Hepatocyte (in vitro differentiated cells): ENCODE results near the gene PTPRN2. TPM values are rescaled to one million over a fixed set of nuclear protein-coding genes. Genes with fewer than 3 reads are reported as not detected.

Experiments used
- DNase-seq: peaks from one replicate; pipeline ENCODE4 v3.0.0-alpha.2; 2016; ENCODE audit warnings: low spot score
- H2AFZ ChIP-seq: fragments of 200-600 bp; sonication (generic); 2 replicates; pipeline ENCODE4 v1.6.0; 2016; ENCODE audit warnings: antibody characterized with exemption, mild to moderate bottlenecking
- H3K27ac ChIP-seq: fragments of 200-600 bp; sonication (generic); 2 replicates; pipeline ENCODE4 v1.5.1; 2016; ENCODE audit warnings: mild to moderate bottlenecking
- H3K27me3 ChIP-seq: fragments of 200-600 bp; sonication (generic); 2 replicates; pipeline ENCODE4 v1.6.1; 2016
- H3K36me3 ChIP-seq: fragments of 200-600 bp; sonication (generic); replicated peaks from 2 replicates; pipeline ENCODE4 v1.5.1; 2016; ENCODE audit warnings: low read depth; ENCODE audit not compliant: insufficient read depth
- H3K4me1 ChIP-seq: fragments of 200-600 bp; sonication (generic); 2 replicates; pipeline ENCODE4 v1.5.1; 2016; ENCODE audit warnings: mild to moderate bottlenecking, moderate library complexity; ENCODE audit not compliant: insufficient read depth
- H3K4me2 ChIP-seq: fragments of 200-600 bp; sonication (generic); 2 replicates; pipeline ENCODE4 v1.6.0; 2016
- H3K4me3 ChIP-seq: fragments of 200-600 bp; sonication (generic); 2 replicates; pipeline ENCODE4 v1.5.1; 2016; ENCODE audit warnings: mild to moderate bottlenecking
- H3K79me2 ChIP-seq: fragments of 200-600 bp; sonication (generic); 2 replicates; pipeline ENCODE4 v1.6.0; 2017; ENCODE audit warnings: mild to moderate bottlenecking
- H3K9me2 ChIP-seq: fragments of 200-600 bp; sonication (generic); replicated peaks from 2 replicates; pipeline ENCODE4 v1.6.0; 2017; ENCODE audit warnings: mild to moderate bottlenecking; ENCODE audit not compliant: insufficient read depth
- H3K9me3 ChIP-seq: fragments of 200-600 bp; sonication (generic); 2 replicates; pipeline ENCODE4 v1.5.1; 2016; ENCODE audit warnings: low read depth, mild to moderate bottlenecking
- H4K20me1 ChIP-seq: fragments of 200-600 bp; sonication (generic); 2 replicates; pipeline ENCODE4 v1.6.0; 2016; ENCODE audit warnings: mild to moderate bottlenecking; ENCODE audit not compliant: insufficient read depth, poor library complexity, severe bottlenecking
- EZH2 ChIP-seq: fragments of 200-600 bp; sonication (generic); IDR thresholded peaks from 2 replicates; pipeline ENCODE4 v1.6.1; 2016; ENCODE audit warnings: antibody characterized with exemption, mild to moderate bottlenecking, borderline replicate concordance
- EZH2phosphoT487 ChIP-seq: fragments of 200-600 bp; sonication (generic); IDR thresholded peaks from one replicate; pipeline ENCODE4 v1.6.1; 2018; ENCODE audit warnings: antibody characterized with exemption, mild to moderate bottlenecking, low read depth, moderate library complexity; ENCODE audit not compliant: unreplicated experiment, severe bottlenecking
- WGBS: methylation state at CpG from one replicate; pipeline ENCODE4 v1.1.6; 2016; ENCODE audit warnings: low lambda C conversion rate; ENCODE audit errors: missing lambda C conversion rate; 5-methylcytosine and 5-hydroxymethylcytosine counted together
- polyA plus RNA-seq: library from polyadenylated mRNA; unstranded; fragments of >200 nt; fragmentation: Nextera tagmentation; extraction: Ambion mirVana; gene quantifications from 2 replicates; pipeline ENCODE4 v1.2.1, GENCODE V29; 2016
- total RNA-seq: library from RNA; depleted of rRNA; stranded (reverse); fragments of >200 nt; gene quantifications from 2 replicates; pipeline ENCODE4 v1.2.3, GENCODE V29; 2014
- TF ChIP-seq, protein P1 (sequence below): fragments of 200-600 bp; sonication (generic); IDR thresholded peaks from 2 replicates; pipeline ENCODE4 v1.5.1; 2016; ENCODE audit warnings: antibody characterized with exemption, mild to moderate bottlenecking; ENCODE audit not compliant: poor library complexity

Gene PTPRN2
- total and polyA plus RNA-seq, 2 experiments from 2014 or later = 2.1 to 3.3 TPM

GRCh38 chr7:157661611-157661975 is 926.0 kb downstream of the PTPRN2 start:
- Histone ChIP-seq H3K79me2 (no peaks in the 10 kb centered on the region), H3K4me3 (no peak overlapping the region), H3K9me3 (no peaks in the 10 kb centered on the region), H3K36me3 (no peaks in the 10 kb centered on the region), H3K4me2 (no peak overlapping the region), H3K27ac (no peak overlapping the region), H3K9me2 (no peaks in the 10 kb centered on the region), H4K20me1 (no peaks in the 10 kb centered on the region), H3K27me3 (no peaks in the 10 kb centered on the region), H2AFZ (no peak overlapping the region), H3K4me1 (no peaks in the 10 kb centered on the region)
- no peak for DNase-seq
- TF ChIP-seq, protein P1, sequence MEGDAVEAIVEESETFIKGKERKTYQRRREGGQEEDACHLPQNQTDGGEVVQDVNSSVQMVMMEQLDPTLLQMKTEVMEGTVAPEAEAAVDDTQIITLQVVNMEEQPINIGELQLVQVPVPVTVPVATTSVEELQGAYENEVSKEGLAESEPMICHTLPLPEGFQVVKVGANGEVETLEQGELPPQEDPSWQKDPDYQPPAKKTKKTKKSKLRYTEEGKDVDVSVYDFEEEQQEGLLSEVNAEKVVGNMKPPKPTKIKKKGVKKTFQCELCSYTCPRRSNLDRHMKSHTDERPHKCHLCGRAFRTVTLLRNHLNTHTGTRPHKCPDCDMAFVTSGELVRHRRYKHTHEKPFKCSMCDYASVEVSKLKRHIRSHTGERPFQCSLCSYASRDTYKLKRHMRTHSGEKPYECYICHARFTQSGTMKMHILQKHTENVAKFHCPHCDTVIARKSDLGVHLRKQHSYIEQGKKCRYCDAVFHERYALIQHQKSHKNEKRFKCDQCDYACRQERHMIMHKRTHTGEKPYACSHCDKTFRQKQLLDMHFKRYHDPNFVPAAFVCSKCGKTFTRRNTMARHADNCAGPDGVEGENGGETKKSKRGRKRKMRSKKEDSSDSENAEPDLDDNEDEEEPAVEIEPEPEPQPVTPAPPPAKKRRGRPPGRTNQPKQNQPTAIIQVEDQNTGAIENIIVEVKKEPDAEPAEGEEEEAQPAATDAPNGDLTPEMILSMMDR = no peak
- no peak for TF ChIP-seq EZH2phosphoT487
- no peak for TF ChIP-seq EZH2
- 85% methylated on average over 10 of the region's 11 CpGs for WGBS

DNA sequence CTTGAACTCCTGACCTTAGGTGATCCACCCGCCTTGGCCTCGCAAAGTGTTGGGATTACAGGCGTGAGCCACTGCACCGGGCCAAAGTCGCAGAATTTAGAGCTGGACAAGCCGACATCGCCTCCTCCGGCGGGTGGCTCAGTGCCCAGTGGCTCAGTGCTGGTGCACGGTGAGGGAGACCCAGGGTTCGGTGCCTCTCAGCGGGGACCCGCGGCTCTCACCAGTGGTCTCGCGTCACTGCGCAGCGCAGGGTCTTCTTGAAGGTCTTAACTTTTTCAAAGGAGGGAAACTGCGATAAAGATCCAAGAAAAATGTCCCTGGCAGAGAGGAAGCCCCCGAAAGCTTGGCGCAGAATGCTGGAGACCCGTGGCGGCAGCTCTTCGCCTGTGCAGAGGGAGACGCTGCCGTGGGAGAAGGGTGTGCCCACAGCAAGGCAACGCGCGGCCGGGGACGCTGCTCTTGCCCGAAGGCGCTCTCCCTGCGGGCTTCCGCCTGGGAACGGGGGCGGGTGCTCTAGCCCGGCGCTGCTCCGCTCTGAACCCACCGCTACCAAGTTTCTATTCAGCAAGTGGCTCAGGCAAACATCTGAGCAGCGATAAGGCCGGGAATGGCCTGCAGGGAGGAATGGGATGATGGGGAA is 926.5 kb downstream of the PTPRN2 start:
- no peak overlapping the region for H2AFZ ChIP-seq
- H3K27ac ChIP-seq = no peak overlapping the region
- no peak overlapping the region for H3K4me2 ChIP-seq
- DNase-seq = no peak
- H3K27me3 ChIP-seq = no peaks in the 10 kb centered on the region
- no peaks in the 10 kb centered on the region for H3K36me3 ChIP-seq
- no peaks in the 10 kb centered on the region for H3K79me2 ChIP-seq
- H3K9me2 ChIP-seq = no peaks in the 10 kb centered on the region
- H4K20me1 ChIP-seq = no peaks in the 10 kb centered on the region
- H3K4me3 ChIP-seq = no peak overlapping the region
- no peaks in the 10 kb centered on the region for H3K9me3 ChIP-seq
- TF ChIP-seq EZH2phosphoT487 (no peak), EZH2 (no peak)
- TF ChIP-seq, protein P1 = no peak
- 84% methylated on average over 43 of the region's 43 CpGs for WGBS
- H3K4me1 ChIP-seq = no peaks in the 10 kb centered on the region

DNA sequence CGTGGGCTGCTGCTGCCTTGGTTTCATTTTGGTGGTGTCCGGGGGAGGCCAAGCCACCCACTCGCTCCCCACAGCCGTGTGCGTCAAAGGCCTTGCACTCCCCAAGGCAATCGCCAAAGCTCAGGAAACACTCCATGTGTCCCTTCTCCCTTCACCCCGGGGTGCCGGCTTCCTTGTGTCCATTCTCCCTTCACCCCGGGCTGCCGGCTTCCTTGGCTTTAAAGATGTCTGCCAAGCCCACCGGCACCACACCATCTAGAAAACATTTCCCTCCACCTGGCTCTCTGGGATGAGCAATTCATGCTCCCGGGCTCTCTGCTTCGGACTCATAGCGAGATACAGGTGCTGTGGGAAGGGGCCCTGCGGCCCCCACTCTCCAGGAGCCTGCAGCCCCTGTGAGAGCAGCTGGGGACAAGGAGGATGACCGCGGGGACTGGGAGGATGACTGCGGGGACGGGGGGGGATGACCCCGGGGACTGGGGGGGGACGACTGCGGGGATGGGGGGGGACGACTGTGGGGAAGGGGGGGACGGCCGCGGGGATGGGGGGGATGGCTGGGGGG is 928.7 kb downstream of the PTPRN2 start:
- no peak overlapping the region for H3K27ac ChIP-seq
- no peak overlapping the region for H3K4me3 ChIP-seq
- no peak for TF ChIP-seq EZH2phosphoT487
- no peak for TF ChIP-seq EZH2
- TF ChIP-seq, protein P1 = no peak
- 87% methylated on average over 17 of the region's 26 CpGs for WGBS
- no peaks in the 10 kb centered on the region for H3K4me1 ChIP-seq
- H3K9me2 ChIP-seq = no peaks in the 10 kb centered on the region
- H3K4me2 ChIP-seq = no peak overlapping the region
- no peaks in the 10 kb centered on the region for H3K36me3 ChIP-seq
- H3K79me2 ChIP-seq = no peaks in the 10 kb centered on the region
- H3K9me3 ChIP-seq = no peaks in the 10 kb centered on the region
- H2AFZ ChIP-seq = no peak overlapping the region
- no peaks in the 10 kb centered on the region for H4K20me1 ChIP-seq
- H3K27me3 ChIP-seq = no peaks in the 10 kb centered on the region
- DNase-seq = no peak
